ENCODE results near the gene TMEM175.
"Not testable (repeated sequence)": the region's sequence is repeated elsewhere in the genome, so short reads cannot be mapped to it uniquely, and the experiment has no call there.

The TMEM175 gene

GRCh38 chr4:970046-970745 lies 37.9 kb downstream of the TMEM175 start:
- DNase-seq (ENCODE audit: low read depth in 1 of 2, low spot score in 1 of 2), result no peak

- no peak for DNase-seq (ENCODE audit: low read depth in 1 of 2, low spot score in 1 of 2)
Observed at GRCh38 chr4:970854-971520, 38.7 kb downstream of the TMEM175 start.

- DNase-seq (ENCODE audit: low read depth in 1 of 2, low spot score in 1 of 2), result no peak
Observed at GRCh38 chr4:971666-972500, 39.6 kb downstream of the TMEM175 start.

- DNase-seq (ENCODE audit: low read depth in 1 of 2, low spot score in 1 of 2), result peak; percentile 22 to 45
Observed at GRCh38 chr4:972651-973424, 40.6 kb downstream of the TMEM175 start.

GRCh38 chr4:973431-974397 lies 41.5 kb downstream of the TMEM175 start, which contains the start of gene DGKQ:
TSS of gene DGKQ (minus strand) at chr4:973569. CDS start at chr4:973482, 87 bp downstream.
- DNase-seq (ENCODE audit: low read depth in 1 of 2, low spot score in 1 of 2), result peak; percentile 84

- DNase-seq (ENCODE audit: low read depth in 1 of 2, low spot score in 1 of 2), result no peak
Observed at GRCh38 chr4:974668-975067, 42.4 kb downstream of the TMEM175 start.

- not testable (repeated sequence) for DNase-seq (ENCODE audit: low read depth in 1 of 2, low spot score in 1 of 2)
Observed at GRCh38 chr4:976016-976415, 43.8 kb downstream of the TMEM175 start.

- DNase-seq (ENCODE audit: low read depth in 1 of 2, low spot score in 1 of 2), result no peak
Observed at GRCh38 chr4:978957-979701, 46.9 kb downstream of the TMEM175 start.

- DNase-seq (ENCODE audit: low read depth in 1 of 2, low spot score in 1 of 2), result no peak
Observed at GRCh38 chr4:982291-982690, 50.0 kb downstream of the TMEM175 start.

- DNase-seq (ENCODE audit: low read depth in 1 of 2, low spot score in 1 of 2), result no peak
Observed at GRCh38 chr4:982814-983213, 50.6 kb downstream of the TMEM175 start.

GRCh38 chr4:984336-985054 lies 52.2 kb downstream of the TMEM175 start:
- no peak for DNase-seq (ENCODE audit: low read depth in 1 of 2, low spot score in 1 of 2)

GRCh38 chr4:985123-985830 lies 53.0 kb downstream of the TMEM175 start:
- DNase-seq (ENCODE audit: low read depth in 1 of 2, low spot score in 1 of 2), result peak; percentile 40 to 53

GRCh38 chr4:986428-986878 lies 54.2 kb downstream of the TMEM175 start:
- DNase-seq (ENCODE audit: low read depth in 1 of 2, low spot score in 1 of 2), result no peak

- DNase-seq (ENCODE audit: low read depth in 1 of 2, low spot score in 1 of 2), result peak; percentile 69 to 70
Observed at GRCh38 chr4:986879-987623, 54.8 kb downstream of the TMEM175 start, which contains the start of gene IDUA. TSS of gene IDUA (plus strand) at chr4:987044. CDS start at chr4:987085, 41 bp downstream.

GRCh38 chr4:987624-988513 lies 55.6 kb downstream of the TMEM175 start:
- DNase-seq (ENCODE audit: low read depth in 1 of 2, low spot score in 1 of 2), result no peak

Measured in activated CD4-positive, alpha-beta T cell treated with anti-CD3 and anti-CD28 coated beads, Interleukin-2, amount 50 U/mL, for 24 hours (primary cell).